HepG2 (cell line): Measurements from ENCODE around the gene CSE1L. TPM values are rescaled to one million over a fixed set of nuclear protein-coding genes. Genes with fewer than 3 reads are reported as not detected.

Experiments used
- AGO1 ChIP-seq: fragments of 200-400 bp; formaldehyde crosslinking; IDR thresholded peaks from 2 replicates; pipeline ENCODE4 v1.6.1; 2017; ENCODE audit warnings: mild to moderate bottlenecking, low read depth, low read length, moderate library complexity; ENCODE audit not compliant: poor library complexity, severe bottlenecking
- HDAC2 ChIP-seq: sonication (generic); formaldehyde crosslinking; IDR thresholded peaks from 2 replicates; pipeline ENCODE4 v1.4.0; 2020; ENCODE audit warnings: missing genetic modification reagents
- MEF2D ChIP-seq: sonication (generic); formaldehyde crosslinking; IDR thresholded peaks from 2 replicates; pipeline ENCODE4 v1.5.1; 2020; ENCODE audit warnings: mild to moderate bottlenecking, missing genetic modification reagents
- MEIS1 ChIP-seq: sonication (generic); formaldehyde crosslinking; IDR thresholded peaks from 2 replicates; pipeline ENCODE4 v1.9.0; 2021; ENCODE audit warnings: mild to moderate bottlenecking, missing genetic modification reagents, moderate library complexity, borderline replicate concordance
- SRSF4 ChIP-seq: fragments of 200-400 bp; formaldehyde crosslinking; IDR thresholded peaks from one replicate; pipeline ENCODE4 v1.6.1; 2018; ENCODE audit warnings: mild to moderate bottlenecking, low read depth, low read length, moderate library complexity; ENCODE audit not compliant: poor library complexity, severe bottlenecking
- U2AF2 ChIP-seq: fragments of 200-400 bp; formaldehyde crosslinking; IDR thresholded peaks from 2 replicates; pipeline ENCODE4 v1.6.1; 2017; ENCODE audit warnings: low read depth, mild to moderate bottlenecking, low read length
- polyA plus RNA-seq, 8 experiments: library from polyadenylated mRNA; depleted of rRNA in 3 of 8; stranded (reverse) in 7 of 8; unstranded in 1 of 8; fragments of >200 nt; fragmentation: Illumina TruSeq in 4 of 8; extraction: Trizol in 4 of 8; gene quantifications; 2 replicates each; pipeline versions ENCODE4 v1.2.1 to v1.2.3, GENCODE V29; 2011 to 2016; ENCODE audit warnings: low read depth in 4 of 8, missing spikeins in 1 of 8, mixed read lengths in 1 of 8; ENCODE audit not compliant: insufficient read depth in 1 of 8
- total RNA-seq, 5 experiments: library from RNA; depleted of rRNA; stranded (reverse); fragments of >200 nt; fragmentation: Illumina TruSeq; extraction: Trizol; gene quantifications; 2 replicates each; pipeline ENCODE4 v1.2.3, GENCODE V29; 2016; ENCODE audit warnings: low read depth in 1 of 5
- TF ChIP-seq, protein P1 (sequence below): sonication (generic); formaldehyde crosslinking; IDR thresholded peaks from 2 replicates; pipeline ENCODE4 v1.4.0; 2020; ENCODE audit warnings: mild to moderate bottlenecking, missing genetic modification reagents
- TF ChIP-seq, protein P2 (sequence below): sonication (generic); formaldehyde crosslinking; IDR thresholded peaks from 2 replicates; pipeline ENCODE4 v1.4.0; 2020; ENCODE audit warnings: missing genetic modification reagents
- TF ChIP-seq, protein P3 (sequence below): sonication (generic); formaldehyde crosslinking; IDR thresholded peaks from one replicate; pipeline ENCODE4 v1.5.1; 2020; ENCODE audit warnings: mild to moderate bottlenecking, missing genetic modification reagents; ENCODE audit errors: not compliant biosample characterization
- TF ChIP-seq, protein P4 (sequence below): IDR thresholded peaks from 2 replicates; pipeline ENCODE4 v1.6.1; 2018; ENCODE audit warnings: missing genetic modification reagents
- TF ChIP-seq, protein P5 (sequence below): sonication (generic); formaldehyde crosslinking; IDR thresholded peaks from 2 replicates; pipeline ENCODE4 v1.5.0; 2020; ENCODE audit warnings: missing genetic modification reagents

Gene CSE1L
- total and polyA plus RNA-seq, 2 of the 13 experiments (the other 11 are each of a cell fraction or from before 2014, with no cell fraction given), result 56.9 to 258 TPM

DNA sequence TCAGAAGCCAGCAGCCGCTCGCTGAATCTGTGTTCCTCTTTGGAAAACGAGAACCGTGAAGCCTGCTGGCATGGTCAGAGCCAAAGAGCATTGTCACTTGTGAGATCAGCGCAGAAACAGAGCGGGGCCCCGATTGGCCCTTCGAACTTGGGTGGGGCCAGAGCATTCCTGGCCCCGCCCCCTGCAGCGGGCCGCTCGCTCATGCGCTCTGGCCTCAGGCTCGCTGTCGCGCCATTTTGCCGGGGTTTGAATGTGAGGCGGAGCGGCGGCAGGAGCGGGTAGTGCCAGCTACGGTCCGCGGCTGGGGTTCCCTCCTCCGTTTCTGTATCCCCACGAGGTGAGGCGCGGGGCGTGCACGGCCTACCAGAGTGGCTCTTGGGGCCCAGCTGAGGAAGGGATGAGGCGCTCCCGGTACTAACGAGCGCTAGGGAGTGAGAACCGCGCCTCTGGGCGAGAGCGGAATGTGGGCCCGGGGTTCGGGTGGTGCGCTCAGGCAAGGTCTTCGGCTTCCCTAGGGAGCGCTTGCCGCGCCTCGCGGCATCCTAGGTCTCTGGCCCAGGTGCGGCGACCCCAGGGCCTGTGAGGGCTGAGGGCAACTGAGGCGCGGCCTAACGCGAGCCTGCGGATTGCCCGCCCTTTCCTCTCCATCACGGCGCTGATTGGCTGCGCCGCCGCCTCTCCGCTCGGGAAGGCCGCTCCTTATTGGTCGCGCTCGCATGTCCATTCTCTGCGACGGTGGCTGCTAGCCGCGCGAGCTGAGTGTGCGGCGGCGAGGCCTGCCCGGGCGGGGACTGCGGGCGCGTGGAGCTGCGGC, at the start of gene CSE1L (continued):
- TF ChIP-seq, protein P1, sequence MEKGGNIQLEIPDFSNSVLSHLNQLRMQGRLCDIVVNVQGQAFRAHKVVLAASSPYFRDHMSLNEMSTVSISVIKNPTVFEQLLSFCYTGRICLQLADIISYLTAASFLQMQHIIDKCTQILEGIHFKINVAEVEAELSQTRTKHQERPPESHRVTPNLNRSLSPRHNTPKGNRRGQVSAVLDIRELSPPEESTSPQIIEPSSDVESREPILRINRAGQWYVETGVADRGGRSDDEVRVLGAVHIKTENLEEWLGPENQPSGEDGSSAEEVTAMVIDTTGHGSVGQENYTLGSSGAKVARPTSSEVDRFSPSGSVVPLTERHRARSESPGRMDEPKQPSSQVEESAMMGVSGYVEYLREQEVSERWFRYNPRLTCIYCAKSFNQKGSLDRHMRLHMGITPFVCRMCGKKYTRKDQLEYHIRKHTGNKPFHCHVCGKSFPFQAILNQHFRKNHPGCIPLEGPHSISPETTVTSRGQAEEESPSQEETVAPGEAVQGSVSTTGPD (CRISPR knock-in tag), result peak; percentile 65; the same call in 1 of the 2 replicates
- TF ChIP-seq AGO1 (peak; percentile 67), SRSF4 (no peak), MEF2D (no peak), MEIS1 (CRISPR knock-in tag) (peak; percentile 89), U2AF2 (no peak), HDAC2 (CRISPR knock-in tag) (peak; percentile 31)
- TF ChIP-seq, protein P2, sequence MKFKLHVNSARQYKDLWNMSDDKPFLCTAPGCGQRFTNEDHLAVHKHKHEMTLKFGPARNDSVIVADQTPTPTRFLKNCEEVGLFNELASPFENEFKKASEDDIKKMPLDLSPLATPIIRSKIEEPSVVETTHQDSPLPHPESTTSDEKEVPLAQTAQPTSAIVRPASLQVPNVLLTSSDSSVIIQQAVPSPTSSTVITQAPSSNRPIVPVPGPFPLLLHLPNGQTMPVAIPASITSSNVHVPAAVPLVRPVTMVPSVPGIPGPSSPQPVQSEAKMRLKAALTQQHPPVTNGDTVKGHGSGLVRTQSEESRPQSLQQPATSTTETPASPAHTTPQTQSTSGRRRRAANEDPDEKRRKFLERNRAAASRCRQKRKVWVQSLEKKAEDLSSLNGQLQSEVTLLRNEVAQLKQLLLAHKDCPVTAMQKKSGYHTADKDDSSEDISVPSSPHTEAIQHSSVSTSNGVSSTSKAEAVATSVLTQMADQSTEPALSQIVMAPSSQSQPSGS (CRISPR knock-in tag), result no peak; the same call in 1 of the 2 replicates
- TF ChIP-seq, protein P3, sequence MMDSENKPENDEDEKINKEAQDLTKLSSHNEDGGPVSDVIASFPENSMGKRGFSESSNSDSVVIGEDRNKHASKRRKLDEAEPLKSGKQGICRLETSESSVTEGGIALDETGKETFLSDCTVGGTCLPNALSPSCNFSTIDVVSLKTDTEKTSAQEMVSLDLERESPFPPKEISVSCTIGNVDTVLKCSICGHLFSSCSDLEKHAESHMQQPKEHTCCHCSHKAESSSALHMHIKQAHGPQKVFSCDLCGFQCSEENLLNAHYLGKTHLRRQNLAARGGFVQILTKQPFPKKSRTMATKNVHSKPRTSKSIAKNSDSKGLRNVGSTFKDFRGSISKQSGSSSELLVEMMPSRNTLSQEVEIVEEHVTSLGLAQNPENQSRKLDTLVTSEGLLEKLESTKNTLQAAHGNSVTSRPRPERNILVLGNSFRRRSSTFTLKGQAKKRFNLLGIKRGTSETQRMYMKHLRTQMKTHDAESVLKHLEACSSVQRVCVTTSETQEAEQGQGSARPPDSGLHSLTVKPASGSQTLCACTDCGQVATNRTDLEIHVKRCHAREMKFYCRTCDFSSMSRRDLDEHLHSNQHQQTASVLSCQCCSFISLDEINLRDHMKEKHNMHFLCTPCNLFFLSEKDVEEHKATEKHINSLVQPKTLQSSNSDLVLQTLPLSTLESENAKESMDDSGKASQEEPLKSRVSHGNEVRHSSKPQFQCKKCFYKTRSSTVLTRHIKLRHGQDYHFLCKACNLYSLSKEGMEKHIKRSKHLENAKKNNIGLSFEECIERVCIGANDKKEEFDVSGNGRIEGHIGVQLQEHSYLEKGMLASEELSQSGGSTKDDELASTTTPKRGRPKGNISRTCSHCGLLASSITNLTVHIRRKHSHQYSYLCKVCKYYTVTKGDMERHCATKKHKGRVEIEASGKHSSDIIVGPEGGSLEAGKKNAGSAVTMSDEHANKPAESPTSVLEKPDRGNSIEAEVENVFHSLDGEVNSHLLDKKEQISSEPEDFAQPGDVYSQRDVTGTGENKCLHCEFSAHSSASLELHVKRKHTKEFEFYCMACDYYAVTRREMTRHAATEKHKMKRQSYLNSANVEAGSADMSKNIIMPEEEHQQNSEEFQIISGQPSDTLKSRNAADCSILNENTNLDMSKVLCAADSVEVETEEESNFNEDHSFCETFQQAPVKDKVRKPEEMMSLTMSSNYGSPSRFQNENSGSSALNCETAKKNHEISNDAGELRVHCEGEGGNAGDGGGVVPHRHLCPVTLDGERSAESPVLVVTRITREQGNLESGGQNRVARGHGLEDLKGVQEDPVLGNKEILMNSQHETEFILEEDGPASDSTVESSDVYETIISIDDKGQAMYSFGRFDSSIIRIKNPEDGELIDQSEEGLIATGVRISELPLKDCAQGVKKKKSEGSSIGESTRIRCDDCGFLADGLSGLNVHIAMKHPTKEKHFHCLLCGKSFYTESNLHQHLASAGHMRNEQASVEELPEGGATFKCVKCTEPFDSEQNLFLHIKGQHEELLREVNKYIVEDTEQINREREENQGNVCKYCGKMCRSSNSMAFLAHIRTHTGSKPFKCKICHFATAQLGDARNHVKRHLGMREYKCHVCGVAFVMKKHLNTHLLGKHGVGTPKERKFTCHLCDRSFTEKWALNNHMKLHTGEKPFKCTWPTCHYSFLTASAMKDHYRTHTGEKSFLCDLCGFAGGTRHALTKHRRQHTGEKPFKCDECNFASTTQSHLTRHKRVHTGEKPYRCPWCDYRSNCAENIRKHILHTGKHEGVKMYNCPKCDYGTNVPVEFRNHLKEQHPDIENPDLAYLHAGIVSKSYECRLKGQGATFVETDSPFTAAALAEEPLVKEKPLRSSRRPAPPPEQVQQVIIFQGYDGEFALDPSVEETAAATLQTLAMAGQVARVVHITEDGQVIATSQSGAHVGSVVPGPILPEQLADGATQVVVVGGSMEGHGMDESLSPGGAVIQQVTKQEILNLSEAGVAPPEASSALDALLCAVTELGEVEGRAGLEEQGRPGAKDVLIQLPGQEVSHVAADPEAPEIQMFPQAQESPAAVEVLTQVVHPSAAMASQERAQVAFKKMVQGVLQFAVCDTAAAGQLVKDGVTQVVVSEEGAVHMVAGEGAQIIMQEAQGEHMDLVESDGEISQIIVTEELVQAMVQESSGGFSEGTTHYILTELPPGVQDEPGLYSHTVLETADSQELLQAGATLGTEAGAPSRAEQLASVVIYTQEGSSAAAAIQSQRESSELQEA (CRISPR knock-in tag), result peak; percentile 97
- TF ChIP-seq, protein P4, sequence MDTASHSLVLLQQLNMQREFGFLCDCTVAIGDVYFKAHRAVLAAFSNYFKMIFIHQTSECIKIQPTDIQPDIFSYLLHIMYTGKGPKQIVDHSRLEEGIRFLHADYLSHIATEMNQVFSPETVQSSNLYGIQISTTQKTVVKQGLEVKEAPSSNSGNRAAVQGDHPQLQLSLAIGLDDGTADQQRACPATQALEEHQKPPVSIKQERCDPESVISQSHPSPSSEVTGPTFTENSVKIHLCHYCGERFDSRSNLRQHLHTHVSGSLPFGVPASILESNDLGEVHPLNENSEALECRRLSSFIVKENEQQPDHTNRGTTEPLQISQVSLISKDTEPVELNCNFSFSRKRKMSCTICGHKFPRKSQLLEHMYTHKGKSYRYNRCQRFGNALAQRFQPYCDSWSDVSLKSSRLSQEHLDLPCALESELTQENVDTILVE (CRISPR knock-in tag), result peak; percentile 23; the same call in 1 of the 2 replicates
- TF ChIP-seq, protein P5, sequence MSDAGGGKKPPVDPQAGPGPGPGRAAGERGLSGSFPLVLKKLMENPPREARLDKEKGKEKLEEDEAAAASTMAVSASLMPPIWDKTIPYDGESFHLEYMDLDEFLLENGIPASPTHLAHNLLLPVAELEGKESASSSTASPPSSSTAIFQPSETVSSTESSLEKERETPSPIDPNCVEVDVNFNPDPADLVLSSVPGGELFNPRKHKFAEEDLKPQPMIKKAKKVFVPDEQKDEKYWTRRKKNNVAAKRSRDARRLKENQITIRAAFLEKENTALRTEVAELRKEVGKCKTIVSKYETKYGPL (CRISPR knock-in tag), result 0 out of 2 replicates have a peak, but pooled peaks have one; percentile 82
